Measurements from ENCODE around the gene TMEM120B.
"Not testable (repeated sequence)": the region's sequence is repeated elsewhere in the genome, so short reads cannot be mapped to it uniquely, and the experiment has no call there.

The TMEM120B gene

GRCh38 chr12:121751749-121752351, 39.3 kb downstream of the TMEM120B start:
- in situ Hi-C loops (cut with HindIII; ENCODE audit: low sequenced_read_pairs), result no loop called here
- DNase-seq (ENCODE audit: low read depth), result no peak
- TF ChIP-seq CTCF (IDR thresholded peaks at IDR 0.05; ENCODE audit: low read depth, low read length, missing control alignments), result no peak
- H3K4me3 ChIP-seq (ENCODE audit: low read depth, low read length), result no peak overlapping the region

GRCh38 chr12:121753844-121754264, 41.3 kb downstream of the TMEM120B start:
- no peak overlapping the region for H3K4me3 ChIP-seq (ENCODE audit: low read depth, low read length)
- no peak for TF ChIP-seq CTCF (IDR thresholded peaks at IDR 0.05; ENCODE audit: low read depth, low read length, missing control alignments)
- DNase-seq (ENCODE audit: low read depth), result no peak
- in situ Hi-C loops (cut with HindIII; ENCODE audit: low sequenced_read_pairs), result no loop called here

GRCh38 chr12:121754836-121755235, 42.3 kb downstream of the TMEM120B start:
- no peak for TF ChIP-seq CTCF (IDR thresholded peaks at IDR 0.05; ENCODE audit: low read depth, low read length, missing control alignments)
- H3K4me3 ChIP-seq (ENCODE audit: low read depth, low read length), result no peak overlapping the region
- DNase-seq (ENCODE audit: low read depth), result no peak
- in situ Hi-C loops (cut with HindIII; ENCODE audit: low sequenced_read_pairs), result no loop called here

GRCh38 chr12:121755591-121755990, 43.0 kb downstream of the TMEM120B start:
- in situ Hi-C loops (cut with HindIII; ENCODE audit: low sequenced_read_pairs), result no loop called here
- H3K4me3 ChIP-seq (ENCODE audit: low read depth, low read length), result no peak overlapping the region
- TF ChIP-seq CTCF (IDR thresholded peaks at IDR 0.05; ENCODE audit: low read depth, low read length, missing control alignments), result no peak
- DNase-seq (ENCODE audit: low read depth), result no peak

GRCh38 chr12:121758536-121758935, 46.0 kb downstream of the TMEM120B start:
- in situ Hi-C loops (cut with HindIII; ENCODE audit: low sequenced_read_pairs); DNase-seq (ENCODE audit: low read depth); H3K4me3 ChIP-seq (ENCODE audit: low read depth, low read length): not testable (repeated sequence)

- no peak overlapping the region for H3K4me3 ChIP-seq (ENCODE audit: low read depth, low read length)
- in situ Hi-C loops (cut with HindIII; ENCODE audit: low sequenced_read_pairs), result no loop called here
- no peak for TF ChIP-seq CTCF (IDR thresholded peaks at IDR 0.05; ENCODE audit: low read depth, low read length, missing control alignments)
- no peak for DNase-seq (ENCODE audit: low read depth)
Measured at GRCh38 chr12:121762269-121762668, 49.7 kb downstream of the TMEM120B start.

- no peak overlapping the region for H3K4me3 ChIP-seq (ENCODE audit: low read depth, low read length)
- TF ChIP-seq CTCF (IDR thresholded peaks at IDR 0.05; ENCODE audit: low read depth, low read length, missing control alignments), result no peak
- in situ Hi-C loops (cut with HindIII; ENCODE audit: low sequenced_read_pairs), result no loop called here
- no peak for DNase-seq (ENCODE audit: low read depth)
Measured at GRCh38 chr12:121764808-121765207, 52.3 kb downstream of the TMEM120B start.

All from astrocyte of the cerebellum (primary cell).